ENCODE data around the gene FLNB. TPM values are rescaled to one million over a fixed set of nuclear protein-coding genes. Genes with fewer than 3 reads are reported as not detected.

Gene FLNB
- total and polyA plus RNA-seq, 2 of the 4 experiments (the other 2 are of a cell fraction), result 78.0 to 136 TPM

DNA sequence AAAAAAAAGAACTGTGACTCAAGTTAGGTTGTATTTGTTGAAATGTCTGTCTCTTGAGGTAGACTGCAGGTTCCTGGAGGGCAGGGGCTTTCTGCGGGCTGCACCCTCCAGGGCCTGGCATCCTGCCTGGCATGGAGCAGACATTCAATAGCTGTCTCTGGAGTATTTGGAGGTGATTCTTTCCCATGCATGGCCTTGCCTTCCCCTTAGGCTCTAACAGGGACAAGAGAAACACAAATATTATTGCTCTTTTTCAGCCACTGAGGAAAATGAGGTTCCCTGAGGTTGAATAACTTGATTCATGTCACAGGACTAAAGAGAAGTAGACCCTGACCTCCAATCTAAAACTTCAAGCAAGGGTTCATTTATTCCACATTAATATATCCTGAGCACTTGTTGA is 18.6 kb upstream of the FLNB start:
- no peak overlapping the region for H3K4ac ChIP-seq (ENCODE audit: low read depth, low read length)
- no peaks in the 10 kb centered on the region for H3K27me3 ChIP-seq (ENCODE audit: control insufficient read depth, insufficient read depth, low read length)
- BruUV-seq (replicated peaks), result no TSS peak
- CTCF ChIA-PET, result no interaction called here
- no peak overlapping the region for H3K4me3 ChIP-seq (ENCODE audit: insufficient read depth, low read depth, low read length)
- H4K20me1 ChIP-seq (ENCODE audit: insufficient read depth, low read length), result no peaks in the 10 kb centered on the region
- dilution Hi-C loops (cut with HindIII; ENCODE audit: low sequenced_read_pairs, unreplicated experiment), result no loop called here
- no peak overlapping the region for H3K4me2 ChIP-seq (ENCODE audit: low read depth, low read length)
- intact Hi-C loops (cut with micrococcal nuclease), result no loop called here
- H3K18ac ChIP-seq (ENCODE audit: low read depth, low read length), result no peak overlapping the region
- no peaks in the 10 kb centered on the region for H3K79me1 ChIP-seq (ENCODE audit: low read depth in 1 of 2, low read length in 2 of 2)
- H2BK15ac ChIP-seq (ENCODE audit: low read depth, low read length), result no peak overlapping the region
- no peak overlapping the region for H3K9ac ChIP-seq (ENCODE audit: low read depth, low read length)
- H2BK5ac ChIP-seq (ENCODE audit: low read depth, low read length, poor library complexity, severe bottlenecking), result no peak overlapping the region
- no peak overlapping the region for H2BK120ac ChIP-seq (ENCODE audit: low read depth, low read length)
- no peak overlapping the region for H2AFZ ChIP-seq (replicated peaks; ENCODE audit: low read length, poor library complexity)
- POLR2A ChIA-PET (ENCODE audit: unreplicated experiment), result no interaction called here
- peaks cover 5% of the 10 kb centered on the region for H3K9me1 ChIP-seq (ENCODE audit: insufficient read depth, low read length)
- no peak overlapping the region for H4K91ac ChIP-seq (ENCODE audit: insufficient read depth, low read depth, low read length)
- no peak overlapping the region for H3K27ac ChIP-seq (ENCODE audit: insufficient read depth, low read length)
- DNase-seq, result no peak
- in situ Hi-C loops (cut with MboI; ENCODE audit: low sequenced_read_pairs), result no loop called here
- H3K56ac ChIP-seq (ENCODE audit: extremely low read depth, insufficient read depth, low read length), result no peak overlapping the region
- WGBS, 2 experiments (ENCODE audit: extremely low coverage in 2 of 2, insufficient read length in 1 of 2), result no CpG with 5 or more reads among the region's 1 CpG
- ATAC-seq (ENCODE audit: low read depth), result no peak
- peak overlapping the region; percentile 18; the same call in 1 of the 2 replicates for H2AK5ac ChIP-seq (ENCODE audit: low read depth, low read length)
- no peak overlapping the region for H4K8ac ChIP-seq (ENCODE audit: low read depth in 2 of 2, low read length in 2 of 2)
- H2BK20ac ChIP-seq (ENCODE audit: low read depth, low read length), result no peak overlapping the region
- H3K9me3 ChIP-seq (ENCODE audit: control insufficient read depth, insufficient read depth, low read length), result no peaks in the 10 kb centered on the region
- H3K36me3 ChIP-seq (ENCODE audit: control insufficient read depth, insufficient read depth, low read length), result no peaks in the 10 kb centered on the region
- H3K23ac ChIP-seq (ENCODE audit: low read depth, low read length), result no peak overlapping the region
- no peaks in the 10 kb centered on the region for H3K4me1 ChIP-seq (ENCODE audit: control insufficient read depth, insufficient read depth, low read length)
- H4K5ac ChIP-seq (ENCODE audit: low read depth, low read length), result no peak overlapping the region
- TF ChIP-seq POLR2A (IDR thresholded peaks at IDR 0.05; ENCODE audit: low read depth, low read length), result no peak
- TF ChIP-seq RCOR1 (IDR thresholded peaks at IDR 0.05; ENCODE audit: insufficient replicate concordance, low read length), result no peak
- no peak for TF ChIP-seq CHD1 (IDR thresholded peaks at IDR 0.05; ENCODE audit: low read depth, low read length)
- TF ChIP-seq CEBPB (IDR thresholded peaks at IDR 0.05; ENCODE audit: low read depth, low read length), result no peak
- TF ChIP-seq FOS (IDR thresholded peaks at IDR 0.05; ENCODE audit: low read depth, low read length), result no peak
- no peak for TF ChIP-seq RFX5 (IDR thresholded peaks at IDR 0.05; ENCODE audit: low read depth, low read length)
- TF ChIP-seq MAFK (IDR thresholded peaks at IDR 0.05; ENCODE audit: low read depth, low read length), result no peak
- TF ChIP-seq, protein P1, sequence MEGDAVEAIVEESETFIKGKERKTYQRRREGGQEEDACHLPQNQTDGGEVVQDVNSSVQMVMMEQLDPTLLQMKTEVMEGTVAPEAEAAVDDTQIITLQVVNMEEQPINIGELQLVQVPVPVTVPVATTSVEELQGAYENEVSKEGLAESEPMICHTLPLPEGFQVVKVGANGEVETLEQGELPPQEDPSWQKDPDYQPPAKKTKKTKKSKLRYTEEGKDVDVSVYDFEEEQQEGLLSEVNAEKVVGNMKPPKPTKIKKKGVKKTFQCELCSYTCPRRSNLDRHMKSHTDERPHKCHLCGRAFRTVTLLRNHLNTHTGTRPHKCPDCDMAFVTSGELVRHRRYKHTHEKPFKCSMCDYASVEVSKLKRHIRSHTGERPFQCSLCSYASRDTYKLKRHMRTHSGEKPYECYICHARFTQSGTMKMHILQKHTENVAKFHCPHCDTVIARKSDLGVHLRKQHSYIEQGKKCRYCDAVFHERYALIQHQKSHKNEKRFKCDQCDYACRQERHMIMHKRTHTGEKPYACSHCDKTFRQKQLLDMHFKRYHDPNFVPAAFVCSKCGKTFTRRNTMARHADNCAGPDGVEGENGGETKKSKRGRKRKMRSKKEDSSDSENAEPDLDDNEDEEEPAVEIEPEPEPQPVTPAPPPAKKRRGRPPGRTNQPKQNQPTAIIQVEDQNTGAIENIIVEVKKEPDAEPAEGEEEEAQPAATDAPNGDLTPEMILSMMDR (conservative IDR thresholded peaks at IDR 0.05; ENCODE audit: low read depth, low read length), result no peak
- no peak for TF ChIP-seq BHLHE40 (IDR thresholded peaks at IDR 0.05; ENCODE audit: low read depth, low read length)
- TF ChIP-seq, protein P2, sequence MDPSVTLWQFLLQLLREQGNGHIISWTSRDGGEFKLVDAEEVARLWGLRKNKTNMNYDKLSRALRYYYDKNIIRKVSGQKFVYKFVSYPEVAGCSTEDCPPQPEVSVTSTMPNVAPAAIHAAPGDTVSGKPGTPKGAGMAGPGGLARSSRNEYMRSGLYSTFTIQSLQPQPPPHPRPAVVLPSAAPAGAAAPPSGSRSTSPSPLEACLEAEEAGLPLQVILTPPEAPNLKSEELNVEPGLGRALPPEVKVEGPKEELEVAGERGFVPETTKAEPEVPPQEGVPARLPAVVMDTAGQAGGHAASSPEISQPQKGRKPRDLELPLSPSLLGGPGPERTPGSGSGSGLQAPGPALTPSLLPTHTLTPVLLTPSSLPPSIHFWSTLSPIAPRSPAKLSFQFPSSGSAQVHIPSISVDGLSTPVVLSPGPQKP (IDR thresholded peaks at IDR 0.05; ENCODE audit: borderline replicate concordance, low read depth, low read length), result no peak
- no peak for TF ChIP-seq MAZ (IDR thresholded peaks at IDR 0.05; ENCODE audit: borderline replicate concordance, low read depth, low read length)
- H3K14ac ChIP-seq (replicated peaks; ENCODE audit: low read depth, low read length), result no peak overlapping the region
- no peak overlapping the region for H2AK9ac ChIP-seq (replicated peaks; ENCODE audit: low read depth, low read length, poor library complexity)
